WTC11 (cell line): ENCODE results near the gene TUBB. TPM values are rescaled to one million over a fixed set of nuclear protein-coding genes. Genes with fewer than 3 reads are reported as not detected.

ENCODE experiments used
- ELF4 ChIP-seq: sonication (generic); formaldehyde crosslinking; IDR thresholded peaks from 2 replicates; pipeline ENCODE4 v1.8.1; 2022; ENCODE audit warnings: low read depth, mild to moderate bottlenecking, moderate library complexity, missing genetic modification reagents
- EMX1 ChIP-seq: fragments of 250-450 bp; sonication (Bioruptor Pico); IDR thresholded peaks from 2 replicates; pipeline ENCODE4 v1.8.0; 2021; ENCODE audit warnings: mild to moderate bottlenecking
- FOXJ3 ChIP-seq: sonication (generic); formaldehyde crosslinking; IDR thresholded peaks from 2 replicates; pipeline ENCODE4 v1.9.0; 2021; ENCODE audit warnings: missing genetic modification reagents, mild to moderate bottlenecking, borderline replicate concordance
- FOXK1 ChIP-seq: sonication (generic); formaldehyde crosslinking; IDR thresholded peaks from 2 replicates; pipeline ENCODE4 v1.8.0; 2022; ENCODE audit warnings: mild to moderate bottlenecking, moderate library complexity, missing genetic modification reagents
- FOXP1 ChIP-seq: sonication (generic); formaldehyde crosslinking; IDR thresholded peaks from 2 replicates; pipeline ENCODE4 v1.8.0; 2022; ENCODE audit warnings: missing genetic modification reagents, mild to moderate bottlenecking, moderate library complexity, borderline replicate concordance
- NFE2L1 ChIP-seq: sonication (generic); formaldehyde crosslinking; IDR thresholded peaks from 2 replicates; pipeline ENCODE4 v1.8.1; 2023; ENCODE audit warnings: missing genetic modification reagents
- NR1H2 ChIP-seq: sonication (generic); formaldehyde crosslinking; IDR thresholded peaks from 2 replicates; pipeline ENCODE4 v1.9.0; 2021; ENCODE audit warnings: mild to moderate bottlenecking, moderate library complexity, missing genetic modification reagents
- NR3C1 ChIP-seq: sonication (generic); formaldehyde crosslinking; conservative IDR thresholded peaks from 2 replicates; pipeline ENCODE4 v1.8.1; 2023; ENCODE audit warnings: low read depth, mild to moderate bottlenecking, missing genetic modification reagents
- OVOL2 ChIP-seq: fragments of 250-450 bp; sonication (Bioruptor Pico); IDR thresholded peaks from 2 replicates; pipeline ENCODE4 v1.9.0; 2021; ENCODE audit warnings: mild to moderate bottlenecking, borderline replicate concordance
- ZNF232 ChIP-seq: sonication (generic); formaldehyde crosslinking; IDR thresholded peaks from 2 replicates; pipeline ENCODE4 v1.8.0; 2022; ENCODE audit warnings: mild to moderate bottlenecking, missing genetic modification reagents
- ZNF423 ChIP-seq: fragments of 250-450 bp; sonication (Bioruptor Pico); IDR thresholded peaks from 2 replicates; pipeline ENCODE4 v2.1.2; 2022; ENCODE audit warnings: mild to moderate bottlenecking, moderate library complexity
- total RNA-seq: library from RNA; stranded (reverse); gene quantifications from 3 replicates; pipeline ENCODE4 v1.2.3, GENCODE V29; 2021
- TF ChIP-seq, protein P1 (sequence below): fragments of 200-600 bp; IDR thresholded peaks from 2 replicates; pipeline ENCODE4 v1.8.0; 2022; ENCODE audit warnings: antibody characterized with exemption
- TF ChIP-seq, protein P2 (sequence below): sonication (generic); formaldehyde crosslinking; IDR thresholded peaks from 2 replicates; pipeline ENCODE4 v1.8.1; 2023; ENCODE audit warnings: mild to moderate bottlenecking, moderate library complexity, missing genetic modification reagents
- TF ChIP-seq, protein P3 (sequence below): sonication (generic); formaldehyde crosslinking; IDR thresholded peaks from 2 replicates; pipeline ENCODE4 v1.8.1; 2023; ENCODE audit warnings: mild to moderate bottlenecking, missing genetic modification reagents, moderate library complexity
- TF ChIP-seq, protein P4 (sequence below): fragments of 250-450 bp; sonication (Bioruptor Pico); IDR thresholded peaks from 2 replicates; pipeline ENCODE4 v2.1.2; 2022; ENCODE audit warnings: mild to moderate bottlenecking, moderate library complexity
- TF ChIP-seq, protein P5 (sequence below): sonication (generic); formaldehyde crosslinking; IDR thresholded peaks from 2 replicates; pipeline ENCODE4 v1.8.1; 2022; ENCODE audit warnings: low read depth, mild to moderate bottlenecking, moderate library complexity, missing genetic modification reagents, borderline replicate concordance
- TF ChIP-seq, protein P6 (sequence below): fragments of 250-450 bp; sonication (Bioruptor Pico); conservative IDR thresholded peaks from 2 replicates; pipeline ENCODE4 v1.9.0; 2021; ENCODE audit warnings: mild to moderate bottlenecking
- TF ChIP-seq, protein P7 (sequence below): sonication (generic); formaldehyde crosslinking; IDR thresholded peaks from 2 replicates; pipeline ENCODE4 v1.8.0; 2022; ENCODE audit warnings: mild to moderate bottlenecking, missing genetic modification reagents
- TF ChIP-seq, protein P8 (sequence below): sonication (generic); formaldehyde crosslinking; IDR thresholded peaks from 2 replicates; pipeline ENCODE4 v1.8.0; 2022; ENCODE audit warnings: missing genetic modification reagents
- TF ChIP-seq, protein P9 (sequence below): sonication (generic); formaldehyde crosslinking; IDR thresholded peaks from 2 replicates; pipeline ENCODE4 v1.8.0; 2022; ENCODE audit warnings: mild to moderate bottlenecking, missing genetic modification reagents

Gene TUBB
- total RNA-seq, 1 experiment from 2014 or later = 1,503 TPM

DNA sequence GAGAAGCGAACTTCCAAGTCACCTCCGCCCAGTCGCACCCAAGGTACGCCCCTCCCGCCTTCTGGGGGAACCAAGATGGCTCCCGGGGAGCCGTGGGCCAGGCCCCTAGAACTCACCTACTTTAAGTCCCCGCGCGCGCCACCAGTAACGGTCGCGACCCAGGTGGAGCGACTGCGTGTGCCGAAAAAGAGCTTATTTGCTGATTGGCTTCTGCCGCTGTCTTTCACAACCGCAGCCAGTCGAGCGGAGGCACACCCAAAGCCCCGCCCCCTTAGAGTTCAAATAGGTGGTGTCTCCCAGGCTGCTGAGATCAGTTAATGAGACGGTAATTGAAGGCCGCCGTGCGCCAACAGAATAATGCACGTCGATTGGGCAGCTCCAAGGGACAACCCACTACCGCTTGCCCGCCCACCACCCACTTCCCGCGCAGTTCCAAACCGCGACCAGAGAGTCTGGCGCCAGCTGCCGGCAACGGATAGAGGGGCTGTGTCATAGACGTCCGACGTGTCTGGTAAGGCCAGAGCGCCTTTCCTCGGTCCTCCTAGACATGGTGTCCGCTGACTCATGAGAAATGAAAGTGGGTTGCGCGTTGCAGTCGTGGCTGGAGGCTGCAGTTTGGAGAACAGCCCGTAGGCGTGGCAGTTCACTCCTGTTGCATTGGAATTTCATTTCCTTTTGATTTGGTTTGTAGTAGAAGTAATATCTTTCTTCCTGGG is 2.9 kb upstream of the TUBB start, which contains the start of gene MDC1 (continued):
- TF ChIP-seq, protein P1, sequence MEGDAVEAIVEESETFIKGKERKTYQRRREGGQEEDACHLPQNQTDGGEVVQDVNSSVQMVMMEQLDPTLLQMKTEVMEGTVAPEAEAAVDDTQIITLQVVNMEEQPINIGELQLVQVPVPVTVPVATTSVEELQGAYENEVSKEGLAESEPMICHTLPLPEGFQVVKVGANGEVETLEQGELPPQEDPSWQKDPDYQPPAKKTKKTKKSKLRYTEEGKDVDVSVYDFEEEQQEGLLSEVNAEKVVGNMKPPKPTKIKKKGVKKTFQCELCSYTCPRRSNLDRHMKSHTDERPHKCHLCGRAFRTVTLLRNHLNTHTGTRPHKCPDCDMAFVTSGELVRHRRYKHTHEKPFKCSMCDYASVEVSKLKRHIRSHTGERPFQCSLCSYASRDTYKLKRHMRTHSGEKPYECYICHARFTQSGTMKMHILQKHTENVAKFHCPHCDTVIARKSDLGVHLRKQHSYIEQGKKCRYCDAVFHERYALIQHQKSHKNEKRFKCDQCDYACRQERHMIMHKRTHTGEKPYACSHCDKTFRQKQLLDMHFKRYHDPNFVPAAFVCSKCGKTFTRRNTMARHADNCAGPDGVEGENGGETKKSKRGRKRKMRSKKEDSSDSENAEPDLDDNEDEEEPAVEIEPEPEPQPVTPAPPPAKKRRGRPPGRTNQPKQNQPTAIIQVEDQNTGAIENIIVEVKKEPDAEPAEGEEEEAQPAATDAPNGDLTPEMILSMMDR = no peak
- TF ChIP-seq, protein P2, sequence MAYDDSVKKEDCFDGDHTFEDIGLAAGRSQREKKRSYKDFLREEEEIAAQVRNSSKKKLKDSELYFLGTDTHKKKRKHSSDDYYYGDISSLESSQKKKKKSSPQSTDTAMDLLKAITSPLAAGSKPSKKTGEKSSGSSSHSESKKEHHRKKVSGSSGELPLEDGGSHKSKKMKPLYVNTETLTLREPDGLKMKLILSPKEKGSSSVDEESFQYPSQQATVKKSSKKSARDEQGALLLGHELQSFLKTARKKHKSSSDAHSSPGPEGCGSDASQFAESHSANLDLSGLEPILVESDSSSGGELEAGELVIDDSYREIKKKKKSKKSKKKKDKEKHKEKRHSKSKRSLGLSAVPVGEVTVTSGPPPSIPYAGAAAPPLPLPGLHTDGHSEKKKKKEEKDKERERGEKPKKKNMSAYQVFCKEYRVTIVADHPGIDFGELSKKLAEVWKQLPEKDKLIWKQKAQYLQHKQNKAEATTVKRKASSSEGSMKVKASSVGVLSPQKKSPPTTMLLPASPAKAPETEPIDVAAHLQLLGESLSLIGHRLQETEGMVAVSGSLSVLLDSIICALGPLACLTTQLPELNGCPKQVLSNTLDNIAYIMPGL (CRISPR knock-in tag) = peak; percentile 28; the same call in 1 of the 2 replicates
- TF ChIP-seq, protein P3, sequence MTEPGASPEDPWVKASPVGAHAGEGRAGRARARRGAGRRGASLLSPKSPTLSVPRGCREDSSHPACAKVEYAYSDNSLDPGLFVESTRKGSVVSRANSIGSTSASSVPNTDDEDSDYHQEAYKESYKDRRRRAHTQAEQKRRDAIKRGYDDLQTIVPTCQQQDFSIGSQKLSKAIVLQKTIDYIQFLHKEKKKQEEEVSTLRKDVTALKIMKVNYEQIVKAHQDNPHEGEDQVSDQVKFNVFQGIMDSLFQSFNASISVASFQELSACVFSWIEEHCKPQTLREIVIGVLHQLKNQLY (CRISPR knock-in tag) = no peak
- TF ChIP-seq, protein P4, sequence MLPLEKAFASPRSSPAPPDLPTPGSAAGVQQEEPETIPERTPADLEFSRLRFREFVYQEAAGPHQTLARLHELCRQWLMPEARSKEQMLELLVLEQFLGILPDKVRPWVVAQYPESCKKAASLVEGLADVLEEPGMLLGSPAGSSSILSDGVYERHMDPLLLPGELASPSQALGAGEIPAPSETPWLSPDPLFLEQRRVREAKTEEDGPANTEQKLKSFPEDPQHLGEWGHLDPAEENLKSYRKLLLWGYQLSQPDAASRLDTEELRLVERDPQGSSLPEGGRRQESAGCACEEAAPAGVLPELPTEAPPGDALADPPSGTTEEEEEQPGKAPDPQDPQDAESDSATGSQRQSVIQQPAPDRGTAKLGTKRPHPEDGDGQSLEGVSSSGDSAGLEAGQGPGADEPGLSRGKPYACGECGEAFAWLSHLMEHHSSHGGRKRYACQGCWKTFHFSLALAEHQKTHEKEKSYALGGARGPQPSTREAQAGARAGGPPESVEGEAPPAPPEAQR (CRISPR knock-in tag) = no peak
- TF ChIP-seq, protein P5, sequence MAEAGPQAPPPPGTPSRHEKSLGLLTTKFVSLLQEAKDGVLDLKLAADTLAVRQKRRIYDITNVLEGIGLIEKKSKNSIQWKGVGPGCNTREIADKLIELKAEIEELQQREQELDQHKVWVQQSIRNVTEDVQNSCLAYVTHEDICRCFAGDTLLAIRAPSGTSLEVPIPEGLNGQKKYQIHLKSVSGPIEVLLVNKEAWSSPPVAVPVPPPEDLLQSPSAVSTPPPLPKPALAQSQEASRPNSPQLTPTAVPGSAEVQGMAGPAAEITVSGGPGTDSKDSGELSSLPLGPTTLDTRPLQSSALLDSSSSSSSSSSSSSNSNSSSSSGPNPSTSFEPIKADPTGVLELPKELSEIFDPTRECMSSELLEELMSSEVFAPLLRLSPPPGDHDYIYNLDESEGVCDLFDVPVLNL = peak; percentile 90
- TF ChIP-seq FOXP1 (CRISPR knock-in tag) (peak; percentile 87), FOXK1 (CRISPR knock-in tag) (peak; percentile 91), NR3C1 (CRISPR knock-in tag) (no peak), OVOL2 (CRISPR knock-in tag) (no peak), ZNF423 (CRISPR knock-in tag) (0 out of 2 replicates have a peak, but pooled peaks have one; percentile 10), ZNF232 (CRISPR knock-in tag) (peak; percentile 73; the same call in 1 of the 2 replicates), FOXJ3 (CRISPR knock-in tag) (no peak), ELF4 (CRISPR knock-in tag) (no peak), EMX1 (CRISPR knock-in tag) (peak; percentile 36; the same call in 1 of the 2 replicates), NFE2L1 (CRISPR knock-in tag) (peak; percentile 99), NR1H2 (CRISPR knock-in tag) (no peak)
- TF ChIP-seq, protein P6, sequence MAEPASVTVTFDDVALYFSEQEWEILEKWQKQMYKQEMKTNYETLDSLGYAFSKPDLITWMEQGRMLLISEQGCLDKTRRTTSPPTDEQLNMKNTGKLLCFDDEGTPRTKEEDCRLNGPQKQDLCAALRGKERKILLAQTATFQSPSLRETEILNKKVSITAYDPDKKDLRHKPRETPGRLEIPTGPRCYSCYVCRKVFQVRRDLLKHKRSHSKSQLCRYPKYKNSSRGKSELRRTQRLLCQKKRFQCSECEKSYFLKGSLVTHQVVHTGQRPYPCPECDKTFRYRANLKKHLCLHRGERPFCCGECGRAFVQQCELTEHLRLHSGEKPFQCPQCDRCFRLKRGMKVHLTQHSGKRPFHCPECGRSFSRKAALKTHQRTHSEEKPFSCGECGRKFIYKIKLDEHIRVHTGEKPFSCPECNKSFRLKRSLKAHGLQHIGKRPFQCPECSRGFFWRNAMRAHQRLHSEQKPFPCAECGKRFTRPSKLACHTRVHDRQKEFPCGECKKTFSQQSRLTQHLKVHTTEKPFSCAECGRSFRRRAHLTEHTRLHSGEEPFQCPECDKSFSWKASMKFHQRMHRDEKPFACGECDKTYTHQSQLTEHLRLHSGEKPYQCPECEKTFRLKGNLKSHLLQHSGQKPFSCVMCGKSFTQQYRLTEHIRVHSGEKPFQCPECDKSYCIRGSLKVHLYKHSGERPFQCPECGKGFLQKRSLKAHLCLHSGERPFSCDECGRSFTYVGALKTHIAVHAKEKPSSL (CRISPR knock-in tag) = no peak
- TF ChIP-seq, protein P7, sequence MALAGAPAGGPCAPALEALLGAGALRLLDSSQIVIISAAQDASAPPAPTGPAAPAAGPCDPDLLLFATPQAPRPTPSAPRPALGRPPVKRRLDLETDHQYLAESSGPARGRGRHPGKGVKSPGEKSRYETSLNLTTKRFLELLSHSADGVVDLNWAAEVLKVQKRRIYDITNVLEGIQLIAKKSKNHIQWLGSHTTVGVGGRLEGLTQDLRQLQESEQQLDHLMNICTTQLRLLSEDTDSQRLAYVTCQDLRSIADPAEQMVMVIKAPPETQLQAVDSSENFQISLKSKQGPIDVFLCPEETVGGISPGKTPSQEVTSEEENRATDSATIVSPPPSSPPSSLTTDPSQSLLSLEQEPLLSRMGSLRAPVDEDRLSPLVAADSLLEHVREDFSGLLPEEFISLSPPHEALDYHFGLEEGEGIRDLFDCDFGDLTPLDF (CRISPR knock-in tag) = peak; percentile 85; the same call in 1 of the 2 replicates
- TF ChIP-seq, protein P8, sequence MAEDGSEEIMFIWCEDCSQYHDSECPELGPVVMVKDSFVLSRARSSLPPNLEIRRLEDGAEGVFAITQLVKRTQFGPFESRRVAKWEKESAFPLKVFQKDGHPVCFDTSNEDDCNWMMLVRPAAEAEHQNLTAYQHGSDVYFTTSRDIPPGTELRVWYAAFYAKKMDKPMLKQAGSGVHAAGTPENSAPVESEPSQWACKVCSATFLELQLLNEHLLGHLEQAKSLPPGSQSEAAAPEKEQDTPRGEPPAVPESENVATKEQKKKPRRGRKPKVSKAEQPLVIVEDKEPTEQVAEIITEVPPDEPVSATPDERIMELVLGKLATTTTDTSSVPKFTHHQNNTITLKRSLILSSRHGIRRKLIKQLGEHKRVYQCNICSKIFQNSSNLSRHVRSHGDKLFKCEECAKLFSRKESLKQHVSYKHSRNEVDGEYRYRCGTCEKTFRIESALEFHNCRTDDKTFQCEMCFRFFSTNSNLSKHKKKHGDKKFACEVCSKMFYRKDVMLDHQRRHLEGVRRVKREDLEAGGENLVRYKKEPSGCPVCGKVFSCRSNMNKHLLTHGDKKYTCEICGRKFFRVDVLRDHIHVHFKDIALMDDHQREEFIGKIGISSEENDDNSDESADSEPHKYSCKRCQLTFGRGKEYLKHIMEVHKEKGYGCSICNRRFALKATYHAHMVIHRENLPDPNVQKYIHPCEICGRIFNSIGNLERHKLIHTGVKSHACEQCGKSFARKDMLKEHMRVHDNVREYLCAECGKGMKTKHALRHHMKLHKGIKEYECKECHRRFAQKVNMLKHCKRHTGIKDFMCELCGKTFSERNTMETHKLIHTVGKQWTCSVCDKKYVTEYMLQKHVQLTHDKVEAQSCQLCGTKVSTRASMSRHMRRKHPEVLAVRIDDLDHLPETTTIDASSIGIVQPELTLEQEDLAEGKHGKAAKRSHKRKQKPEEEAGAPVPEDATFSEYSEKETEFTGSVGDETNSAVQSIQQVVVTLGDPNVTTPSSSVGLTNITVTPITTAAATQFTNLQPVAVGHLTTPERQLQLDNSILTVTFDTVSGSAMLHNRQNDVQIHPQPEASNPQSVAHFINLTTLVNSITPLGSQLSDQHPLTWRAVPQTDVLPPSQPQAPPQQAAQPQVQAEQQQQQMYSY (CRISPR knock-in tag) = no peak
- TF ChIP-seq, protein P9, sequence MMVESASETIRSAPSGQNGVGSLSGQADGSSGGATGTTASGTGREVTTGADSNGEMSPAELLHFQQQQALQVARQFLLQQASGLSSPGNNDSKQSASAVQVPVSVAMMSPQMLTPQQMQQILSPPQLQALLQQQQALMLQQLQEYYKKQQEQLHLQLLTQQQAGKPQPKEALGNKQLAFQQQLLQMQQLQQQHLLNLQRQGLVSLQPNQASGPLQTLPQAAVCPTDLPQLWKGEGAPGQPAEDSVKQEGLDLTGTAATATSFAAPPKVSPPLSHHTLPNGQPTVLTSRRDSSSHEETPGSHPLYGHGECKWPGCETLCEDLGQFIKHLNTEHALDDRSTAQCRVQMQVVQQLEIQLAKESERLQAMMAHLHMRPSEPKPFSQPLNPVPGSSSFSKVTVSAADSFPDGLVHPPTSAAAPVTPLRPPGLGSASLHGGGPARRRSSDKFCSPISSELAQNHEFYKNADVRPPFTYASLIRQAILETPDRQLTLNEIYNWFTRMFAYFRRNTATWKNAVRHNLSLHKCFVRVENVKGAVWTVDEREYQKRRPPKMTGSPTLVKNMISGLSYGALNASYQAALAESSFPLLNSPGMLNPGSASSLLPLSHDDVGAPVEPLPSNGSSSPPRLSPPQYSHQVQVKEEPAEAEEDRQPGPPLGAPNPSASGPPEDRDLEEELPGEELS (CRISPR knock-in tag) = peak; percentile 56; the same call in 1 of the 2 replicates
